H9 (cell line): ENCODE results near the gene CDKAL1. TPM values are rescaled to one million over a fixed set of nuclear protein-coding genes. Genes with fewer than 3 reads are reported as not detected.

Experiments used
- DNase-seq: peaks from one replicate; pipeline ENCODE4 v3.0.0-alpha.2; 2017
- H2AFZ ChIP-seq: one replicate; pipeline ENCODE4 v1.6.1; 2013; ENCODE audit warnings: mild to moderate bottlenecking, low read length, control low read depth, moderate library complexity
- H2AK5ac ChIP-seq: 2 replicates; pipeline ENCODE4 v1.6.1; 2013; ENCODE audit warnings: low read length, control low read depth, mixed read lengths; ENCODE audit not compliant: insufficient read length
- H2BK120ac ChIP-seq: one replicate; pipeline ENCODE4 v1.6.1; 2013; ENCODE audit warnings: low read depth, mild to moderate bottlenecking, low read length, control low read depth, inconsistent platforms; ENCODE audit not compliant: poor library complexity, severe bottlenecking
- H2BK12ac ChIP-seq: 2 replicates; pipeline ENCODE4 v1.6.1; 2013; ENCODE audit warnings: low read length, control low read depth, mixed read lengths, low read depth; ENCODE audit not compliant: insufficient read length
- H2BK15ac ChIP-seq: 2 replicates; pipeline ENCODE4 v1.6.1; 2013; ENCODE audit warnings: low read depth, low read length, control low read depth
- H2BK20ac ChIP-seq: one replicate; pipeline ENCODE4 v1.6.1; 2013; ENCODE audit warnings: low read depth, mild to moderate bottlenecking, low read length, control low read depth, inconsistent platforms; ENCODE audit not compliant: poor library complexity, severe bottlenecking
- H2BK5ac ChIP-seq: 2 replicates; pipeline ENCODE4 v1.6.1; 2013; ENCODE audit warnings: low read length, control low read depth, mixed read lengths; ENCODE audit not compliant: insufficient read length
- H3K14ac ChIP-seq: 2 replicates; pipeline ENCODE4 v1.6.1; 2013; ENCODE audit warnings: low read length, control low read depth; ENCODE audit not compliant: insufficient read depth
- H3K18ac ChIP-seq: 2 replicates; pipeline ENCODE4 v1.6.1; 2013; ENCODE audit warnings: low read depth, mild to moderate bottlenecking, mixed read lengths, low read length, control low read depth; ENCODE audit not compliant: insufficient read length
- H3K23ac ChIP-seq: 2 replicates; pipeline ENCODE4 v1.6.1; 2013; ENCODE audit warnings: low read length, control low read depth, mixed read lengths, low read depth; ENCODE audit not compliant: insufficient read length
- H3K23me2 ChIP-seq: 2 replicates; pipeline ENCODE4 v1.6.1; 2013; ENCODE audit warnings: low read depth, mild to moderate bottlenecking, mixed read lengths, low read length, control low read depth; ENCODE audit not compliant: insufficient read length, poor library complexity, severe bottlenecking
- H3K27ac ChIP-seq: 2 replicates; pipeline ENCODE4 v1.5.1; 2013; ENCODE audit warnings: low read length, control low read depth, mixed read lengths, low read depth; ENCODE audit not compliant: insufficient read length
- H3K27me3 ChIP-seq: 2 replicates; pipeline ENCODE4 v1.6.1; 2013; ENCODE audit warnings: low read length, control low read depth, inconsistent platforms; ENCODE audit not compliant: insufficient read depth
- H3K4ac ChIP-seq: 2 replicates; pipeline ENCODE4 v1.6.1; 2013; ENCODE audit warnings: low read depth, mild to moderate bottlenecking, control low read depth, inconsistent platforms, low read length, moderate library complexity
- H3K4me1 ChIP-seq: 2 replicates; pipeline ENCODE4 v1.6.1; 2013; ENCODE audit warnings: low read length, control low read depth, inconsistent platforms; ENCODE audit not compliant: insufficient read depth
- H3K4me2 ChIP-seq: 2 replicates; pipeline ENCODE4 v1.6.1; 2013; ENCODE audit warnings: low read length, control low read depth, mixed read lengths; ENCODE audit not compliant: insufficient read length, insufficient read depth
- H3K56ac ChIP-seq: 2 replicates; pipeline ENCODE4 v1.6.1; 2013; ENCODE audit warnings: low read depth, mild to moderate bottlenecking, mixed read lengths, low read length, control low read depth; ENCODE audit not compliant: insufficient read length
- H3K79me1 ChIP-seq: 2 replicates; pipeline ENCODE4 v1.6.1; 2013; ENCODE audit warnings: low read depth, mild to moderate bottlenecking, moderate library complexity, low read length, control low read depth, inconsistent platforms; ENCODE audit not compliant: insufficient read depth, poor library complexity, severe bottlenecking
- H3K79me2 ChIP-seq: 2 replicates; pipeline ENCODE4 v1.6.1; 2013; ENCODE audit warnings: low read length, control low read depth, inconsistent platforms; ENCODE audit not compliant: insufficient read depth
- H3K9ac ChIP-seq: 2 replicates; pipeline ENCODE4 v1.6.1; 2013; ENCODE audit warnings: low read length, control low read depth, mixed read lengths; ENCODE audit not compliant: insufficient read length; ENCODE audit errors: extremely low read depth
- H3K9me3 ChIP-seq: one replicate; pipeline ENCODE4 v1.6.1; 2013; ENCODE audit warnings: low read depth, low read length, inconsistent platforms; ENCODE audit not compliant: control insufficient read depth
- H3T11ph ChIP-seq: one replicate; pipeline ENCODE4 v1.6.1; 2013; ENCODE audit warnings: mild to moderate bottlenecking, low read length, control low read depth, inconsistent platforms
- H4K20me1 ChIP-seq: one replicate; pipeline ENCODE4 v1.6.1; 2013; ENCODE audit not compliant: control insufficient read depth, insufficient read length, insufficient read depth
- H4K5ac ChIP-seq: 2 replicates; pipeline ENCODE4 v1.6.1; 2013; ENCODE audit warnings: low read depth, mild to moderate bottlenecking, mixed read lengths, low read length, control low read depth; ENCODE audit not compliant: insufficient read length
- H4K8ac ChIP-seq: replicated peaks from 2 replicates; pipeline ENCODE4 v1.6.1; 2013; ENCODE audit warnings: low read length, control low read depth, mixed read lengths, low read depth; ENCODE audit not compliant: insufficient read length
- H4K91ac ChIP-seq: 2 replicates; pipeline ENCODE4 v1.6.1; 2013; ENCODE audit warnings: low read depth, mild to moderate bottlenecking, moderate library complexity, mixed read lengths, low read length, control low read depth; ENCODE audit not compliant: insufficient read length
- H3K27ac Mint-ChIP-seq, 3 experiments: 2 replicates in 2 of 3; 3 replicates in 1 of 3; pipeline ENCODE4 v1.8.0; 2020 to 2021; ENCODE audit warnings: mixed read lengths in 3 of 3, mild to moderate bottlenecking in 1 of 3, moderate library complexity in 1 of 3
- H3K27me3 Mint-ChIP-seq: 2 replicates; pipeline ENCODE4 v1.8.0; 2021; ENCODE audit warnings: low read depth, mild to moderate bottlenecking, moderate library complexity, mixed read lengths
- H3K36me3 Mint-ChIP-seq, 3 experiments: 2 replicates in 2 of 3; 3 replicates in 1 of 3; pipeline ENCODE4 v1.8.0; 2020 to 2021; ENCODE audit warnings: low read depth in 3 of 3, mixed read lengths in 3 of 3; ENCODE audit not compliant: insufficient read depth in 1 of 3
- H3K4me1 Mint-ChIP-seq, 2 experiments: 2 replicates each; pipeline ENCODE4 v1.8.0; 2020; ENCODE audit warnings: mixed read lengths in 2 of 2
- H3K4me3 Mint-ChIP-seq, 2 experiments: 2 replicates in 1 of 2; 3 replicates in 1 of 2; pipeline ENCODE4 v1.8.0; 2020 to 2021; ENCODE audit warnings: mild to moderate bottlenecking in 2 of 2, mixed read lengths in 2 of 2, moderate library complexity in 1 of 2
- H3K9me3 Mint-ChIP-seq, 2 experiments: 2 replicates in 1 of 2; 3 replicates in 1 of 2; pipeline ENCODE4 v1.8.0; 2020; ENCODE audit warnings: mild to moderate bottlenecking in 2 of 2, mixed read lengths in 2 of 2, moderate library complexity in 1 of 2
- WGBS: extraction: QIAGEN DNeasy Blood & Tissue Kit; methylation state at CpG from one replicate; pipeline ENCODE4 v1.1.7; 2013; ENCODE audit warnings: missing lambda C conversion rate, low lambda C conversion rate, mixed read lengths; ENCODE audit not compliant: insufficient read length; ENCODE audit errors: extremely low coverage; 5-methylcytosine and 5-hydroxymethylcytosine counted together
- total RNA-seq: library from RNA; stranded (reverse); gene quantifications from 2 replicates; pipeline ENCODE4 v1.2.1, GENCODE V29; 2021
- TF ChIP-seq, protein P1 (sequence below): fragments of 200-600 bp; sonication (generic); conservative IDR thresholded peaks from 3 replicates; pipeline ENCODE4 v1.8.0; 2021; ENCODE audit warnings: antibody characterized with exemption, mild to moderate bottlenecking

Gene CDKAL1
- total RNA-seq, 1 experiment from 2014 or later: 23.0 TPM

GRCh38 chr6:20655317-20655716, 121.1 kb downstream of the CDKAL1 start:
- no peak overlapping the region for H2BK12ac ChIP-seq
- no peaks in the 10 kb centered on the region for H3K27me3 Mint-ChIP-seq
- H3K9ac ChIP-seq: no peak overlapping the region
- H4K8ac ChIP-seq: no peak overlapping the region
- H3K23ac ChIP-seq: no peak overlapping the region
- no peak overlapping the region for H2BK15ac ChIP-seq
- peaks cover 18 to 24% of the 10 kb centered on the region in 2 experiments for H3K4me1 Mint-ChIP-seq
- H3K9me3 Mint-ChIP-seq: no peaks in the 10 kb centered on the region
- H4K91ac ChIP-seq: no peak overlapping the region
- no peak overlapping the region for H2AFZ ChIP-seq
- WGBS: no CpG with 5 or more reads among the region's 5 CpGs
- no peak overlapping the region for H4K5ac ChIP-seq
- H3K14ac ChIP-seq: no peak overlapping the region
- no peak overlapping the region for H3K4me2 ChIP-seq
- H3K9me3 ChIP-seq: no peaks in the 10 kb centered on the region
- peaks cover 3% of the 10 kb centered on the region for H3K79me1 ChIP-seq
- H2BK5ac ChIP-seq: no peak overlapping the region
- H3K4me3 Mint-ChIP-seq: no peak overlapping the region
- H3K36me3 Mint-ChIP-seq: no peaks in the 10 kb centered on the region; a peak in 1 of 7 replicates
- DNase-seq: no peak
- no peak overlapping the region; a peak in 1 of 7 replicates for H3K27ac Mint-ChIP-seq
- no peak overlapping the region for H2AK5ac ChIP-seq
- no peak overlapping the region for H3K56ac ChIP-seq
- TF ChIP-seq, protein P1, sequence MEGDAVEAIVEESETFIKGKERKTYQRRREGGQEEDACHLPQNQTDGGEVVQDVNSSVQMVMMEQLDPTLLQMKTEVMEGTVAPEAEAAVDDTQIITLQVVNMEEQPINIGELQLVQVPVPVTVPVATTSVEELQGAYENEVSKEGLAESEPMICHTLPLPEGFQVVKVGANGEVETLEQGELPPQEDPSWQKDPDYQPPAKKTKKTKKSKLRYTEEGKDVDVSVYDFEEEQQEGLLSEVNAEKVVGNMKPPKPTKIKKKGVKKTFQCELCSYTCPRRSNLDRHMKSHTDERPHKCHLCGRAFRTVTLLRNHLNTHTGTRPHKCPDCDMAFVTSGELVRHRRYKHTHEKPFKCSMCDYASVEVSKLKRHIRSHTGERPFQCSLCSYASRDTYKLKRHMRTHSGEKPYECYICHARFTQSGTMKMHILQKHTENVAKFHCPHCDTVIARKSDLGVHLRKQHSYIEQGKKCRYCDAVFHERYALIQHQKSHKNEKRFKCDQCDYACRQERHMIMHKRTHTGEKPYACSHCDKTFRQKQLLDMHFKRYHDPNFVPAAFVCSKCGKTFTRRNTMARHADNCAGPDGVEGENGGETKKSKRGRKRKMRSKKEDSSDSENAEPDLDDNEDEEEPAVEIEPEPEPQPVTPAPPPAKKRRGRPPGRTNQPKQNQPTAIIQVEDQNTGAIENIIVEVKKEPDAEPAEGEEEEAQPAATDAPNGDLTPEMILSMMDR: no peak
- no peak overlapping the region for H2BK20ac ChIP-seq
- no peaks in the 10 kb centered on the region for H3K79me2 ChIP-seq
- no peaks in the 10 kb centered on the region for H3K4me1 ChIP-seq
- H2BK120ac ChIP-seq: no peak overlapping the region
- H3T11ph ChIP-seq: no peak overlapping the region
- H3K23me2 ChIP-seq: no peaks in the 10 kb centered on the region
- no peak overlapping the region for H3K27ac ChIP-seq
- no peak overlapping the region for H3K4ac ChIP-seq
- H4K20me1 ChIP-seq: no peaks in the 10 kb centered on the region
- H3K18ac ChIP-seq: no peak overlapping the region
- H3K27me3 ChIP-seq: no peaks in the 10 kb centered on the region
